ENCODE data around the gene LTC4S.

- TF ChIP-seq CTCF (IDR thresholded peaks at IDR 0.05 in 4 of 5, conservative IDR thresholded peaks at IDR 0.05 in 1 of 5) (no peak), POLR2A (IDR thresholded peaks at IDR 0.05) (no peak)
Observed at GRCh38 chr5:179829732-179830435, 36.1 kb downstream of the LTC4S start.
